ENCODE results near the gene ZFR. TPM values are rescaled to one million over a fixed set of nuclear protein-coding genes. Genes with fewer than 3 reads are reported as not detected.

Gene ZFR
- total RNA-seq, 1 experiment from 2014 or later: 85.1 TPM

DNA sequence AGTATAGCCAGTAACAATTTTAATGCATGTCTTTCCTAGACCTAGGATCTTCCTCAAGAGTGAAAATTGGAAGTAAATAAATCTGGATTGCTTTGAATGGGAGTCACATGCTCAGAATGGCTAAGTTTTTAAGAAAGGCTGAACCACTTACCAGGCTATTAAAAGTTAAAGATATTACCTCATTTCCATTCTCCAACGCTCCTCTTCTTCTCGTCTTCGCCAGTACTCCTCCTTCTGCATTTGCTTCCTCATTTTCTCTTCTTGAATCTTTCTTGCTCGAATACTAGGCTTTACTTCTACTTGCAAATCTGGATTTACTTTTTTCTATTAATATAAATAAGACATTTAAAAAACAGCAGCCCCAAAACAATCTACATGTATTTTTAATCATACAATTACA is 49.6 kb downstream of the ZFR start:
- H3K4me3 ChIP-seq (ENCODE audit: low read length): no peak overlapping the region
- BruUV-seq (replicated peaks): no TSS peak
- POLR2A ChIA-PET (ENCODE audit: unreplicated experiment): no interaction called here
- H3K4me2 ChIP-seq (ENCODE audit: low read length): no peak overlapping the region
- TF ChIP-seq, protein P1, sequence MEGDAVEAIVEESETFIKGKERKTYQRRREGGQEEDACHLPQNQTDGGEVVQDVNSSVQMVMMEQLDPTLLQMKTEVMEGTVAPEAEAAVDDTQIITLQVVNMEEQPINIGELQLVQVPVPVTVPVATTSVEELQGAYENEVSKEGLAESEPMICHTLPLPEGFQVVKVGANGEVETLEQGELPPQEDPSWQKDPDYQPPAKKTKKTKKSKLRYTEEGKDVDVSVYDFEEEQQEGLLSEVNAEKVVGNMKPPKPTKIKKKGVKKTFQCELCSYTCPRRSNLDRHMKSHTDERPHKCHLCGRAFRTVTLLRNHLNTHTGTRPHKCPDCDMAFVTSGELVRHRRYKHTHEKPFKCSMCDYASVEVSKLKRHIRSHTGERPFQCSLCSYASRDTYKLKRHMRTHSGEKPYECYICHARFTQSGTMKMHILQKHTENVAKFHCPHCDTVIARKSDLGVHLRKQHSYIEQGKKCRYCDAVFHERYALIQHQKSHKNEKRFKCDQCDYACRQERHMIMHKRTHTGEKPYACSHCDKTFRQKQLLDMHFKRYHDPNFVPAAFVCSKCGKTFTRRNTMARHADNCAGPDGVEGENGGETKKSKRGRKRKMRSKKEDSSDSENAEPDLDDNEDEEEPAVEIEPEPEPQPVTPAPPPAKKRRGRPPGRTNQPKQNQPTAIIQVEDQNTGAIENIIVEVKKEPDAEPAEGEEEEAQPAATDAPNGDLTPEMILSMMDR (conservative IDR thresholded peaks at IDR 0.05; ENCODE audit: low read depth, low read length): no peak
- TF ChIP-seq EZH2 (IDR thresholded peaks at IDR 0.05; ENCODE audit: low read length, unreplicated experiment) (no peak), EZH2phosphoT487 (IDR thresholded peaks at IDR 0.05; ENCODE audit: borderline replicate concordance, low read length) (no peak)
- H3K9me2 ChIP-seq (replicated peaks; ENCODE audit: low read length): no peaks in the 10 kb centered on the region
- DNase-seq (no peak), ATAC-seq (no peak)
- H3K9me3 ChIP-seq (ENCODE audit: low read length): no peaks in the 10 kb centered on the region
- no peaks in the 10 kb centered on the region for H3K4me1 ChIP-seq (ENCODE audit: insufficient read depth, low read length)
- CTCF ChIA-PET: no interaction called here
- H3K27ac ChIP-seq (ENCODE audit: low read length): no peak overlapping the region
- H3F3A ChIP-seq (ENCODE audit: low read length, unreplicated experiment): no peaks in the 10 kb centered on the region
- peaks cover 81% of the 10 kb centered on the region for H3K36me3 ChIP-seq (ENCODE audit: low read depth, low read length)
- intact Hi-C loops (cut with micrococcal nuclease): no loop called here
- no peaks in the 10 kb centered on the region for H3K79me2 ChIP-seq (ENCODE audit: low read length)
- no peak overlapping the region for H3K9ac ChIP-seq (ENCODE audit: low read length)
- no peaks in the 10 kb centered on the region for H3K27me3 ChIP-seq (ENCODE audit: low read length)
- H4K20me1 ChIP-seq (ENCODE audit: low read length): no peaks in the 10 kb centered on the region
- H2AFZ ChIP-seq (ENCODE audit: low read length): no peak overlapping the region

DNA sequence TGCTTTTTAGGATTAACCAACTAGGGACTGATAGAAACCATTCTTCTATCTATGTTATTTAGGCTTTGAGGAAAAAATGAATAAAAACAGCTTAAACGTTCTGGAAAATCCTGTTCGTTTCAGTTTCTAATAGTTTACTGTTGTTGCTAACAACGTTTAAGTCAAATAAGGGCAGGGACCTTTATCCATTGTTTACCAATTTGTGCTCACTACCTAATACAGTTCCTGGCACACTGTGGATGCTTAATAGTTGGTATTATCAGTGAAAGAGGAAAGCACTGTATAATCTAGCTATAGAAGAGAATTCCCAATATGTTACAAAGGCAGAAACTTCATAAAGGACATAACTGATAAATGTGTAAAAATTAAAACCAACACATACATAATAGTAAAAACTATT is 52.5 kb downstream of the ZFR start:
- Histone ChIP-seq H3K27ac (ENCODE audit: low read length) (no peak overlapping the region), H3K36me3 (ENCODE audit: low read depth, low read length) (peaks cover 86% of the 10 kb centered on the region), H4K20me1 (ENCODE audit: low read length) (no peaks in the 10 kb centered on the region), H3K4me2 (ENCODE audit: low read length) (no peak overlapping the region), H3K79me2 (ENCODE audit: low read length) (no peaks in the 10 kb centered on the region), H3F3A (ENCODE audit: low read length, unreplicated experiment) (no peaks in the 10 kb centered on the region), H3K4me3 (ENCODE audit: low read length) (no peak overlapping the region), H3K4me1 (ENCODE audit: insufficient read depth, low read length) (no peaks in the 10 kb centered on the region), H3K9me2 (replicated peaks; ENCODE audit: low read length) (no peaks in the 10 kb centered on the region), H3K9me3 (ENCODE audit: low read length) (no peaks in the 10 kb centered on the region), H2AFZ (ENCODE audit: low read length) (no peak overlapping the region), H3K27me3 (ENCODE audit: low read length) (no peaks in the 10 kb centered on the region), H3K9ac (ENCODE audit: low read length) (no peak overlapping the region)
- ChIA-PET CTCF (no interaction called here), POLR2A (ENCODE audit: unreplicated experiment) (no interaction called here)
- DNase-seq (no peak), ATAC-seq (no peak)
- no TSS peak for BruUV-seq (replicated peaks)
- TF ChIP-seq EZH2 (IDR thresholded peaks at IDR 0.05; ENCODE audit: low read length, unreplicated experiment) (no peak), EZH2phosphoT487 (IDR thresholded peaks at IDR 0.05; ENCODE audit: borderline replicate concordance, low read length) (no peak)
- TF ChIP-seq, protein P1 (conservative IDR thresholded peaks at IDR 0.05; ENCODE audit: low read depth, low read length): no peak
- intact Hi-C loops (cut with micrococcal nuclease): no loop called here

DNA sequence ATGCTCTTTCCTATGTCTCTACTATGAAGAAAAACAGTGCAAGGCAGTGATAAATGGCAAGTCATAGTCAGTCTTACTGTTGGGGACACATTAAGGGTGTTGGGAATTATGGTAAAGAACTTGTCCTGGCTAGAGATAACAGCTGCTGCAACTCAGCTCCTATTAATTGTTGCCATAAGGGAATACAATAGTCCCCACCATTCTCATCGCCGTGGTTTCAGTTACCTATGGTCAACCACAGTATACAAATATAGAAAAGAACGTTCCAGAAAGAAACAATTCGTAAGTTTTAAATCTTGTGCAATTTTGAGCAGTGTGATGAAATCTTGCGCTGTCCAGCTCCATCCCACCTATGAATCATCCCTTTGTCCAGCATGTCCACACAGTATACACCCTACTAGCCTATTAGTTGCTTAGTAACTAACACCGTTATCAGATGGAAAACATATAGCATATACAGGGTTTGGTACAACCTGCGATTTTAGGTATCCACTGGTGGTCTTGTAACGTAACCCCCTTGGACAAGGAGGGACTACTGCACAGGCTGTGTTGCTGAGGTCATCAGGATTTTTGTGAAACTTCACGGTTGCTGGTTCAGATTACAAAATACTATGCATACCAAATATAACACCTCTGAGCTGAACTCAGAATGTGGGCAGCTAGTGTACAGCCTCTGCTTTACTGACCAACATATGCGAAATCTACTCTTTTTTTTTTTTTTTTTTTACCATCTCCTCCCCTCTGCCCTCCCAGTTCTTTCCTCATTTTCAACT is 53.5 kb downstream of the ZFR start:
- H3K79me2 ChIP-seq (ENCODE audit: low read length): no peaks in the 10 kb centered on the region
- H3K4me1 ChIP-seq (ENCODE audit: insufficient read depth, low read length): no peaks in the 10 kb centered on the region
- CTCF ChIA-PET: no interaction called here
- H2AFZ ChIP-seq (ENCODE audit: low read length): no peak overlapping the region
- peaks cover 84% of the 10 kb centered on the region for H3K36me3 ChIP-seq (ENCODE audit: low read depth, low read length)
- no peak overlapping the region for H3K9ac ChIP-seq (ENCODE audit: low read length)
- no peaks in the 10 kb centered on the region for H3K9me3 ChIP-seq (ENCODE audit: low read length)
- no peak overlapping the region for H3K4me2 ChIP-seq (ENCODE audit: low read length)
- DNase-seq: no peak
- no peaks in the 10 kb centered on the region for H3K27me3 ChIP-seq (ENCODE audit: low read length)
- peak; percentile 69 for ATAC-seq
- intact Hi-C loops (cut with micrococcal nuclease): no loop called here
- no peak overlapping the region for H3K27ac ChIP-seq (ENCODE audit: low read length)
- POLR2A ChIA-PET (ENCODE audit: unreplicated experiment): interaction anchor here (0.6 kb wide), 1 partner anchor 19 kb away, joined by 3 read pairs; no protein-coding TSS in a partner anchor
- H3K4me3 ChIP-seq (ENCODE audit: low read length): no peak overlapping the region
- H4K20me1 ChIP-seq (ENCODE audit: low read length): no peaks in the 10 kb centered on the region
- BruUV-seq (replicated peaks): no TSS peak
- no peaks in the 10 kb centered on the region for H3F3A ChIP-seq (ENCODE audit: low read length, unreplicated experiment)
- TF ChIP-seq EZH2phosphoT487 (IDR thresholded peaks at IDR 0.05; ENCODE audit: borderline replicate concordance, low read length) (no peak), EZH2 (IDR thresholded peaks at IDR 0.05; ENCODE audit: low read length, unreplicated experiment) (no peak)
- TF ChIP-seq, protein P1 (conservative IDR thresholded peaks at IDR 0.05; ENCODE audit: low read depth, low read length): no peak
- H3K9me2 ChIP-seq (replicated peaks; ENCODE audit: low read length): no peaks in the 10 kb centered on the region
